SK-N-SH treated with all-trans-retinoic acid at 6 μM for 48 hours (cell line): ENCODE data around the gene MED20.

ENCODE experiments used
- ATAC-seq: fragments of 200-7000 bp; cut with Tn5 transposase; 3 replicates; pipeline ENCODE4 v1.9.1; 2020; ENCODE audit warnings: mild to moderate bottlenecking, moderate library complexity
- ARNTL ChIP-seq: fragments of 450-650 bp; formaldehyde crosslinking; IDR thresholded peaks from 2 replicates; pipeline ENCODE4 v1.5.0; 2020; ENCODE audit warnings: low read depth, mild to moderate bottlenecking, moderate library complexity, borderline replicate concordance
- BACH2 ChIP-seq: fragments of 250-450 bp; sonication (Bioruptor Pico); IDR thresholded peaks from 2 replicates; pipeline ENCODE4 v1.9.0; 2021; ENCODE audit warnings: mild to moderate bottlenecking, borderline replicate concordance
- CREB5 ChIP-seq: fragments of 250-450 bp; sonication (Bioruptor Pico); IDR thresholded peaks from 2 replicates; pipeline ENCODE4 v1.5.1; 2020; ENCODE audit warnings: low read depth, mild to moderate bottlenecking, moderate library complexity
- CSRNP3 ChIP-seq: fragments of 250-450 bp; sonication (Bioruptor Pico); IDR thresholded peaks from 2 replicates; pipeline ENCODE4 v1.5.1; 2021; ENCODE audit warnings: mild to moderate bottlenecking, moderate library complexity
- ESRRG ChIP-seq: fragments of 250-450 bp; sonication (Bioruptor Pico); IDR thresholded peaks from 2 replicates; pipeline ENCODE4 v1.6.1; 2021; ENCODE audit warnings: mild to moderate bottlenecking
- GLIS3 ChIP-seq: fragments of 250-450 bp; sonication (Bioruptor Pico); IDR thresholded peaks from 2 replicates; pipeline ENCODE4 v1.5.0; 2020; ENCODE audit warnings: mild to moderate bottlenecking, moderate library complexity
- ISL1 ChIP-seq: fragments of 250-450 bp; sonication (Bioruptor Pico); IDR thresholded peaks from 2 replicates; pipeline ENCODE4 v2.1.2; 2022; ENCODE audit warnings: mild to moderate bottlenecking, moderate library complexity
- OSR1 ChIP-seq: fragments of 250-450 bp; sonication (Bioruptor Pico); IDR thresholded peaks from 2 replicates; pipeline ENCODE4 v1.8.0; 2022; ENCODE audit warnings: moderate library complexity, mild to moderate bottlenecking, inconsistent platforms
- PPARA ChIP-seq: fragments of 250-450 bp; sonication (Bioruptor Pico); IDR thresholded peaks from 2 replicates; pipeline ENCODE4 v1.5.0; 2020; ENCODE audit warnings: mild to moderate bottlenecking, borderline replicate concordance
- RARB ChIP-seq: fragments of 250-450 bp; sonication (Bioruptor Pico); IDR thresholded peaks from 2 replicates; pipeline ENCODE4 v1.8.0; 2021; ENCODE audit warnings: mild to moderate bottlenecking, moderate library complexity
- SNAI2 ChIP-seq: fragments of 250-450 bp; sonication (Bioruptor Pico); IDR thresholded peaks from 2 replicates; pipeline ENCODE4 v1.5.0; 2020; ENCODE audit warnings: mild to moderate bottlenecking, moderate library complexity
- TOX ChIP-seq: fragments of 250-450 bp; sonication (Bioruptor Pico); IDR thresholded peaks from 2 replicates; pipeline ENCODE4 v1.8.0; 2021; ENCODE audit warnings: mild to moderate bottlenecking, moderate library complexity, borderline replicate concordance
- ZC3H10 ChIP-seq: fragments of 250-450 bp; sonication (Bioruptor Pico); IDR thresholded peaks from 2 replicates; pipeline ENCODE4 v1.5.1; 2021; ENCODE audit warnings: mild to moderate bottlenecking, moderate library complexity
- ZFP3 ChIP-seq: fragments of 250-450 bp; sonication (Bioruptor Pico); IDR thresholded peaks from 2 replicates; pipeline ENCODE4 v1.5.0; 2020; ENCODE audit warnings: mild to moderate bottlenecking, moderate library complexity
- ZNF565 ChIP-seq: fragments of 450-650 bp; formaldehyde crosslinking; conservative IDR thresholded peaks from 2 replicates; pipeline ENCODE4 v1.5.0; 2020; ENCODE audit warnings: low read depth, mild to moderate bottlenecking, moderate library complexity
- ZNF70 ChIP-seq: fragments of 450-650 bp; formaldehyde crosslinking; IDR thresholded peaks from 2 replicates; pipeline ENCODE4 v1.5.0; 2020; ENCODE audit warnings: mild to moderate bottlenecking, moderate library complexity
- ZNF8 ChIP-seq: fragments of 450-650 bp; formaldehyde crosslinking; IDR thresholded peaks from 2 replicates; pipeline ENCODE4 v1.5.0; 2020; ENCODE audit warnings: mild to moderate bottlenecking, moderate library complexity
- TF ChIP-seq, protein P1 (sequence below): fragments of 250-450 bp; sonication (Bioruptor Pico); IDR thresholded peaks from 2 replicates; pipeline ENCODE4 v1.5.0; 2020; ENCODE audit warnings: mild to moderate bottlenecking, moderate library complexity
- TF ChIP-seq, protein P2 (sequence below): fragments of 250-450 bp; sonication (Bioruptor Pico); IDR thresholded peaks from 2 replicates; pipeline ENCODE4 v1.8.0; 2021; ENCODE audit warnings: low read depth, mild to moderate bottlenecking, moderate library complexity, borderline replicate concordance
- TF ChIP-seq, protein P3 (sequence below): fragments of 250-450 bp; sonication (Bioruptor Pico); IDR thresholded peaks from 2 replicates; pipeline ENCODE4 v1.8.0; 2020; ENCODE audit warnings: mild to moderate bottlenecking, moderate library complexity, borderline replicate concordance

The MED20 gene

GRCh38 chr6:41960028-41960427, 39.1 kb upstream of the MED20 start:
- TF ChIP-seq BACH2 (CRISPR knock-in tag) (no peak), TOX (CRISPR knock-in tag) (no peak), ZC3H10 (CRISPR knock-in tag) (no peak), PPARA (CRISPR knock-in tag) (no peak), RARB (CRISPR knock-in tag) (no peak), GLIS3 (CRISPR knock-in tag) (no peak), OSR1 (CRISPR knock-in tag) (no peak), ZFP3 (CRISPR knock-in tag) (no peak), ZNF8 (no peak), ESRRG (CRISPR knock-in tag) (no peak), SNAI2 (CRISPR knock-in tag) (no peak), ZNF70 (no peak), ARNTL (no peak), CREB5 (CRISPR knock-in tag) (no peak), CSRNP3 (CRISPR knock-in tag) (no peak), ISL1 (CRISPR knock-in tag) (no peak)
- TF ChIP-seq, protein P1, sequence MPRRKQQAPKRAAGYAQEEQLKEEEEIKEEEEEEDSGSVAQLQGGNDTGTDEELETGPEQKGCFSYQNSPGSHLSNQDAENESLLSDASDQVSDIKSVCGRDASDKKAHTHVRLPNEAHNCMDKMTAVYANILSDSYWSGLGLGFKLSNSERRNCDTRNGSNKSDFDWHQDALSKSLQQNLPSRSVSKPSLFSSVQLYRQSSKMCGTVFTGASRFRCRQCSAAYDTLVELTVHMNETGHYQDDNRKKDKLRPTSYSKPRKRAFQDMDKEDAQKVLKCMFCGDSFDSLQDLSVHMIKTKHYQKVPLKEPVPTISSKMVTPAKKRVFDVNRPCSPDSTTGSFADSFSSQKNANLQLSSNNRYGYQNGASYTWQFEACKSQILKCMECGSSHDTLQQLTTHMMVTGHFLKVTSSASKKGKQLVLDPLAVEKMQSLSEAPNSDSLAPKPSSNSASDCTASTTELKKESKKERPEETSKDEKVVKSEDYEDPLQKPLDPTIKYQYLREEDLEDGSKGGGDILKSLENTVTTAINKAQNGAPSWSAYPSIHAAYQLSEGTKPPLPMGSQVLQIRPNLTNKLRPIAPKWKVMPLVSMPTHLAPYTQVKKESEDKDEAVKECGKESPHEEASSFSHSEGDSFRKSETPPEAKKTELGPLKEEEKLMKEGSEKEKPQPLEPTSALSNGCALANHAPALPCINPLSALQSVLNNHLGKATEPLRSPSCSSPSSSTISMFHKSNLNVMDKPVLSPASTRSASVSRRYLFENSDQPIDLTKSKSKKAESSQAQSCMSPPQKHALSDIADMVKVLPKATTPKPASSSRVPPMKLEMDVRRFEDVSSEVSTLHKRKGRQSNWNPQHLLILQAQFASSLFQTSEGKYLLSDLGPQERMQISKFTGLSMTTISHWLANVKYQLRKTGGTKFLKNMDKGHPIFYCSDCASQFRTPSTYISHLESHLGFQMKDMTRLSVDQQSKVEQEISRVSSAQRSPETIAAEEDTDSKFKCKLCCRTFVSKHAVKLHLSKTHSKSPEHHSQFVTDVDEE (CRISPR knock-in tag): no peak
- TF ChIP-seq, protein P2, sequence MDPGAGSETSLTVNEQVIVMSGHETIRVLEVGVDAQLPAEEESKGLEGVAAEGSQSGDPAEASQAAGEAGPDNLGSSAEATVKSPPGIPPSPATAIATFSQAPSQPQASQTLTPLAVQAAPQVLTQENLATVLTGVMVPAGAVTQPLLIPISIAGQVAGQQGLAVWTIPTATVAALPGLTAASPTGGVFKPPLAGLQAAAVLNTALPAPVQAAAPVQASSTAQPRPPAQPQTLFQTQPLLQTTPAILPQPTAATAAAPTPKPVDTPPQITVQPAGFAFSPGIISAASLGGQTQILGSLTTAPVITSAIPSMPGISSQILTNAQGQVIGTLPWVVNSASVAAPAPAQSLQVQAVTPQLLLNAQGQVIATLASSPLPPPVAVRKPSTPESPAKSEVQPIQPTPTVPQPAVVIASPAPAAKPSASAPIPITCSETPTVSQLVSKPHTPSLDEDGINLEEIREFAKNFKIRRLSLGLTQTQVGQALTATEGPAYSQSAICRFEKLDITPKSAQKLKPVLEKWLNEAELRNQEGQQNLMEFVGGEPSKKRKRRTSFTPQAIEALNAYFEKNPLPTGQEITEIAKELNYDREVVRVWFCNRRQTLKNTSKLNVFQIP: no peak
- TF ChIP-seq, protein P3, sequence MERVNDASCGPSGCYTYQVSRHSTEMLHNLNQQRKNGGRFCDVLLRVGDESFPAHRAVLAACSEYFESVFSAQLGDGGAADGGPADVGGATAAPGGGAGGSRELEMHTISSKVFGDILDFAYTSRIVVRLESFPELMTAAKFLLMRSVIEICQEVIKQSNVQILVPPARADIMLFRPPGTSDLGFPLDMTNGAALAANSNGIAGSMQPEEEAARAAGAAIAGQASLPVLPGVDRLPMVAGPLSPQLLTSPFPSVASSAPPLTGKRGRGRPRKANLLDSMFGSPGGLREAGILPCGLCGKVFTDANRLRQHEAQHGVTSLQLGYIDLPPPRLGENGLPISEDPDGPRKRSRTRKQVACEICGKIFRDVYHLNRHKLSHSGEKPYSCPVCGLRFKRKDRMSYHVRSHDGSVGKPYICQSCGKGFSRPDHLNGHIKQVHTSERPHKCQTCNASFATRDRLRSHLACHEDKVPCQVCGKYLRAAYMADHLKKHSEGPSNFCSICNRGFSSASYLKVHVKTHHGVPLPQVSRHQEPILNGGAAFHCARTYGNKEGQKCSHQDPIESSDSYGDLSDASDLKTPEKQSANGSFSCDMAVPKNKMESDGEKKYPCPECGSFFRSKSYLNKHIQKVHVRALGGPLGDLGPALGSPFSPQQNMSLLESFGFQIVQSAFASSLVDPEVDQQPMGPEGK: no peak
- no peak for ATAC-seq

DNA sequence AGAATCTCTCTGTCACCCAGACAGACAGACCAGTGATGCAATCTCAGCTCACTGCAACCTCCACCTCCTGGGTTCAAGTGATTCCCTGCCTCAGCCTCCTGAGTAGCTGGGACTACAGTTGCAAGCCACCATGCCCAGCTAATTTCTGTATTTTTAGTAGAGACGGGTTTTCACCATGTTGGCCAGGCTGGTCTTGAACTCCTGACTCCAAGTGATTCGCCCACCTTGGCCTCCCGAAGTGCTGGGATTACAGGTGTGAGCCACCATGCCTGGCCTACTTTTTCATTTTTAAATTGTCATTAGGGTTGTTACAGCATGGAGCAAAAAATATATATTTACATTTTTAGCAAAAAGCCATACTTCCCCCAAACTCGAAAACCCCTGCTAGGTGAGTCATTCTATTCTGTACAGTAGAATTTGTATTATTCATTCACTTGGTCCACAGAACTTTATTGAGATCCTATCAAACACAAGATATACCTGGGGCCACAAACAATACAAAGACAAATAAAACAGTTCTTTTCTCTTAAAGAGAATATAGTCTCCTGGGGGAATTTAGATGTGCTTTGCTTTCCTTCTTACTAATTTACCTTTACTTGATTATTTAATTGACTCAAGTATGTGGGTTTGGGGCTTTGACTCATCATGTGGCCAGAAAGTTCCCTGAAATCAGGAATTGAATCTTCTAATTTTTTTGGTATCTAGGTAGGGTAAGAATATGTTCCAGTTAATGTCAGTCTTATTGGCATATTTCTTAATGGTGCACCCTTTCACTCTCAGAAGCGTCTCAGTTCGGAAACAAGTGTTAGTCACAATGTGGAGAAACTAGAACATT, 37.3 kb upstream of the MED20 start:
- TF ChIP-seq GLIS3 (CRISPR knock-in tag) (no peak), ESRRG (CRISPR knock-in tag) (no peak), SNAI2 (CRISPR knock-in tag) (no peak)

GRCh38 chr6:41957117-41957516, 36.2 kb upstream of the MED20 start:
- ATAC-seq: no peak
- TF ChIP-seq GLIS3 (CRISPR knock-in tag) (no peak), ISL1 (CRISPR knock-in tag) (no peak), PPARA (CRISPR knock-in tag) (no peak), ZNF565 (CRISPR knock-in tag) (no peak)

More for the DNA sequence above, 37.3 kb upstream of the MED20 start:
- no peak for ATAC-seq
